Loucy (cell line): ENCODE results near the gene NMS.

ENCODE experiments used
- CTCF ChIP-seq: fragments of 200-600 bp; sonication (generic); conservative IDR thresholded peaks from 2 replicates; pipeline ENCODE4 v1.5.1; 2014; ENCODE audit warnings: mild to moderate bottlenecking, antibody characterized with exemption, low read length
- EZH2phosphoT487 ChIP-seq: fragments of 200-600 bp; IDR thresholded peaks from 2 replicates; pipeline ENCODE4 v1.6.1; 2018; ENCODE audit warnings: antibody characterized with exemption, mild to moderate bottlenecking, moderate library complexity, borderline replicate concordance

GRCh38 chr2:100451734-100452133, 18.5 kb upstream of the NMS start:
- TF ChIP-seq CTCF: no peak
- no peak for TF ChIP-seq EZH2phosphoT487
